ENCODE results near the gene CNTN5.
"Not testable (repeated sequence)": the region's sequence is repeated elsewhere in the genome, so short reads cannot be mapped to it uniquely, and the experiment has no call there.

CNTN5 gene

DNA sequence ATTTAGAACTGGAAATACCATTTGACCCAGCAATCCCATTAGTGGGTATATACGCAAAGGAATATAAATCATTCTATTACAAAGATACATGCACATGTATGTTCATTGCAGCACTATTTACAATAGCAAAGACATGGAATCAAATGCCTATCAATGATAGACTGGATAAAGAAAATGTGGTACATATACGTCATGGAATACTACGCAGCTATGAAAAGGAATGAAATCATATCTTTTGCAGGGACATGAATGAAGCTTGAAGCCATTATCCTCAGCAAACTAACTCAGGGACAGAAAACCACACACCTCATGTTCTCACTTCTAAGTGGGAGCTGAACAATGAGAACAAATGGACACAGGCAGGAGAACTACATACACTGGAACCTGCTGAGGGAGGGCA, 113.1 kb downstream of the CNTN5 start:
- H3K4me3 Mint-ChIP-seq; ATAC-seq; H3K36me3 Mint-ChIP-seq; H3K4me1 Mint-ChIP-seq; H3K27ac Mint-ChIP-seq; DNase-seq (ENCODE audit: low spot score in 2 of 2): not testable (repeated sequence)
- peaks cover 32% of the 10 kb centered on the region for H3K9me3 Mint-ChIP-seq

DNA sequence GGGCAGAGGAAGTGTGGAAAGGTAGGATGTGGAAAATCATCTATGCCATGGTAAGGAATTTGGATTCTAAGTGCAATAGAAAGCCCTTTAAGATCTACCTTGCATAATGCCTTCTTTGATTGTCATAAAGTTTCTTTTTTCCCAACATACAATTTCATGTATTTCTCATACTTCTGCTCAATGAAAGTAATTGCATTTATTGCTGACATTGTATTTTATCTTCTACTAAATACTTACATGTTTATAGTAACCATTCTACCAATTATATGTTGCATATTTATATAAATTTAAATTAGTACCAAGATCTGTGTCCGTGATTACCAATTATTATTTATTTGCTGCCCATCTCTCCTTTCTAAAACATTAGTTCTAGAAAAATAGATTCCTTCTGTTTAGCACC, 114.8 kb downstream of the CNTN5 start:
- Mint-ChIP-seq H3K9me3 (peaks cover 26% of the 10 kb centered on the region), H3K4me3 (no peak overlapping the region), H3K27ac (no peak overlapping the region), H3K36me3 (no peaks in the 10 kb centered on the region), H3K4me1 (no peaks in the 10 kb centered on the region)
- DNase-seq (ENCODE audit: low spot score in 2 of 2) (no peak), ATAC-seq (no peak)

DNA sequence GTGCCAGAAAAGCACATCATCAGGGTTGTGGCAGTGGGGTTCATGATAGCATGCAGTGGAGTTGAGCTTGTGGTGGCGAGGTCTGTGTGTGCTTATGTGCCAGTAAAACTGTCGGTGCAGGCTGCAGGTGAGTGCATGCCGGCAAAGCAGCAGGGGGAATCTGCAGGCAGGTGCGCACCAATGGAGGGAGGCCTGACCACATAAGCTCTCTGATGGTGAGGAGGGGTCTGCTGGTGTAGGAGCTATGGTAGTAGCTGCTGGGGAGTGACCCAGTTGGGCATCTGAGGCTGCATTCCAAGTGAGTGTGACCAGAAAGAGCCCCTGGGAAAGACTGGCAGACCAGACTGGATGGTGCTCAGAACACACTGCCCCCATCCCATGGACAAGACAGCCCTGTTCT, 121.5 kb downstream of the CNTN5 start:
- H3K4me1 Mint-ChIP-seq, result no peaks in the 10 kb centered on the region
- peak; percentile 16 for ATAC-seq
- no peak overlapping the region for H3K4me3 Mint-ChIP-seq
- peaks cover 22% of the 10 kb centered on the region for H3K9me3 Mint-ChIP-seq
- no peak for DNase-seq (ENCODE audit: low spot score in 2 of 2)
- no peak overlapping the region for H3K27ac Mint-ChIP-seq
- H3K36me3 Mint-ChIP-seq, result peaks cover 6% of the 10 kb centered on the region

DNA sequence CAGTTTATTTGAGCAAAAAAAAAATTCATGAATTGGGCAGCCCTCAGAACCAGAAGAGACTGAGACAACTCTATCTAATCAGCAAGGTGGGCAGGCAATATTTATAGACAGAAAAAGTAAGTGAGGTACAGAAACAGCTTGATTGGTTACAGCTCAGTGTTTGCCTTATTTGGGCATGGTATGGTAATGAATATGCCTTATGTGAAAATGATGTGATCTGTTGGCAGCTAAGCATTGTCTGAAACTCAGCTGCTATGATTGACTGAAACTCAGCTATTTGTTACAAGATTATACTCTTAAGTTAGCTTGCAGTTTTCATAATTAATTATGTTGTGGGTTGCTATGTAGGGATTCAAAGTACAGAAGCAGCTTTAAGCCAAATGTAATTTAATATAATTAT, 127.6 kb downstream of the CNTN5 start:
- H3K9me3 Mint-ChIP-seq, result peaks cover 7% of the 10 kb centered on the region
- DNase-seq (ENCODE audit: low spot score in 2 of 2) (no peak), ATAC-seq (no peak)
- no peaks in the 10 kb centered on the region for H3K36me3 Mint-ChIP-seq
- H3K4me3 Mint-ChIP-seq, result no peak overlapping the region
- no peaks in the 10 kb centered on the region for H3K4me1 Mint-ChIP-seq
- no peak overlapping the region for H3K27ac Mint-ChIP-seq

DNA sequence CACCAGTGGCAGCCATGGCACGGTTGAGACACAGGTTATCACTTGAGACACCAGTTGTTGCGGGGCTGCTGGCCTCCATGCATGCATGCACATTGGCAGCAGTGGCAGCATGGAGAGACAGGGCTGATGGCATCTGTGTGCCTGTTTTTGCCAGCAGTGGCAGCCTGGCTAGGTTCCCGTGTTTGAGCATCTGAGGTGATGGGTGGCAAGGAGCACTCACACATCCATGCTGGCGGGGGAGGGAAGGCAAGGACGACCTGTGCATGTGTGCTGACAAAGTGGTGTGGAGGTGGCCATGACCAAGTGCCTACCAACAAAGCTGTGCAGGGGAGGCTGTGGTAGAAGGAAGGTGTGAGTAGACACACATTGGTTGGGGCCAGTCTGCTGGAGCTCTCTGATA, 133.5 kb downstream of the CNTN5 start:
- DNase-seq (ENCODE audit: low spot score in 2 of 2), result no peak
- no peak overlapping the region for H3K4me3 Mint-ChIP-seq
- no peaks in the 10 kb centered on the region for H3K36me3 Mint-ChIP-seq
- H3K9me3 Mint-ChIP-seq, result peaks cover 10% of the 10 kb centered on the region
- H3K4me1 Mint-ChIP-seq, result no peaks in the 10 kb centered on the region
- ATAC-seq, result no peak
- H3K27ac Mint-ChIP-seq, result no peak overlapping the region

DNA sequence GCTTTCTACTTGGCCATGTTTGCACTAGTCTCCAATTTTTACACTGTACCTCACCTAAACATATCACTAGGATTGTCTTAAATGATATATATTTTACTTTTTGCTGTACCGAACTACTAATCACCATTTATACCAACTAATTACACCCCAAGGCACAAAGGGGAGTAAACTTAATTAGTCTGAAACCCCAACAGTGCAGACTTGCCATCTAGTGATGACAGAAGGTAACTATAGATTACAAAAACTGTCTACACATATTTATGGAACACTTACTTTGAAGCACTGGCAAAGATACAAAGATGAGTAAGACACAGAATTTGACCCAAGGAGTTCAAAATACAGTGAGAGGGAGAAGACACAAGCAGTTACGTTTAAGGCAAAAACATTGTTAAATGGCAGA, 139.7 kb downstream of the CNTN5 start:
- Mint-ChIP-seq H3K27ac (no peak overlapping the region), H3K4me1 (no peaks in the 10 kb centered on the region), H3K9me3 (peaks cover 14% of the 10 kb centered on the region), H3K4me3 (no peak overlapping the region), H3K36me3 (no peaks in the 10 kb centered on the region)
- no peak for ATAC-seq
- DNase-seq (ENCODE audit: low spot score in 2 of 2), result no peak

DNA sequence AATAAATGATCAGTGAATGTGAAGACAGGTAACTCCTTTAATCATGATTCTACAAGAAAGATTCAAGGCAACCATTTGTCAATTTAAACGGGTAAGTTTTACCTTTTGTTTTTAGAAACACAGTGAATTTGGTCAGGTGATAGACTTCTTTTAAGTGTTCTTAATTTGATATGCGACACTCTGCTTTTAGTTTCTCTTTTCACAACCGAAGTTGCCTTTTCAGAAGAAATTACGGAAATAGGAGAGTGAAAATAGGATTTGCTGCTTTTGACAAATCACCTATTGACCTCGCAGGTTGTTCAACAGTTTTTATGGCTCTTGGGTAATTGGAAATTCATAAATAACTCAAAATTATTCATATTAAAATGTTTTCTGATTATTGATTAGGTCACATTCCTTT, 142.1 kb downstream of the CNTN5 start:
- Mint-ChIP-seq H3K36me3 (no peaks in the 10 kb centered on the region), H3K4me1 (no peaks in the 10 kb centered on the region), H3K9me3 (peaks cover 14% of the 10 kb centered on the region), H3K27ac (no peak overlapping the region), H3K4me3 (no peak overlapping the region)
- ATAC-seq (no peak), DNase-seq (ENCODE audit: low spot score in 2 of 2) (no peak)

DNA sequence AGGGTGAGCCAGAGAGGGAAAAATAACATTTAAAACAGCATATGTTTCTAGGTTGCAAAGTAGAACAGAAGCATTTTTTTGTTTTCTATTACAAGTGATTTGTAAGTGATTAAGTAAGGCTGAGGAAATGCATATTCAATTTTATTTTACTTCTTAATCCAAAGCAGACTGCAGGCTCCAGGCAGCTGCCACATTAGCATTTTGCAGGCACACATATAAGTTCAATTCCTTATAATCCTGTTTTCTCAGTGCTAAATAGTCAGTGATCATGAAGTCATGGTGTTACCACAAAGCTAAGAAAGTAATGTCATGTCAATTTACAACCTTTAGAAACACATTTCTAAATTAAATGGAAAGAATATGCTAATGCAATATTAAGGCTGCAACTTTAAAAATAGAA, 149.8 kb downstream of the CNTN5 start:
- Mint-ChIP-seq H3K4me3 (no peak overlapping the region), H3K4me1 (no peaks in the 10 kb centered on the region), H3K27ac (no peak overlapping the region), H3K9me3 (peaks cover 21% of the 10 kb centered on the region), H3K36me3 (no peaks in the 10 kb centered on the region)
- ATAC-seq, result no peak
- no peak for DNase-seq (ENCODE audit: low spot score in 2 of 2)

DNA sequence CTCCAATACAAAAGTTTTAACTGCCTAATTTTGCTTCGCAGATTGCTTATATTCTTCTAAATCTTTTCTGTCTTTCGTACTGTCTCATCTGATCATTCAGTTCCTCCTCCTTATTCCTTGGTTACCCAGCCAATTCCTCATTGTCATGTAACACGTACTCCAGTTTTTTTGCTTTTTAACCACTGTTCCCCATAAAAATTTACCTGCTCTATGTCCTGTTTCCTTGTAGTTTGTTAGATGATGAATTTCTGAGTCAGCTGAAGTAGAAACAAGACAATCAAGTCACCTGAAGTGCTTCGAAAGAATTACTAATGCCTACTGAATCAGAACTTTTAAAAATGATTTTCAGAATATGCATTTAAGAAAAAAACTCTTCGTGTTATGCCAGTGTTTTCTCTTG, 150.6 kb downstream of the CNTN5 start:
- DNase-seq (ENCODE audit: low spot score in 2 of 2), result no peak
- H3K9me3 Mint-ChIP-seq, result peaks cover 21% of the 10 kb centered on the region
- H3K27ac Mint-ChIP-seq, result no peak overlapping the region
- ATAC-seq, result no peak
- H3K4me3 Mint-ChIP-seq, result no peak overlapping the region
- H3K4me1 Mint-ChIP-seq, result no peaks in the 10 kb centered on the region
- no peaks in the 10 kb centered on the region for H3K36me3 Mint-ChIP-seq

DNA sequence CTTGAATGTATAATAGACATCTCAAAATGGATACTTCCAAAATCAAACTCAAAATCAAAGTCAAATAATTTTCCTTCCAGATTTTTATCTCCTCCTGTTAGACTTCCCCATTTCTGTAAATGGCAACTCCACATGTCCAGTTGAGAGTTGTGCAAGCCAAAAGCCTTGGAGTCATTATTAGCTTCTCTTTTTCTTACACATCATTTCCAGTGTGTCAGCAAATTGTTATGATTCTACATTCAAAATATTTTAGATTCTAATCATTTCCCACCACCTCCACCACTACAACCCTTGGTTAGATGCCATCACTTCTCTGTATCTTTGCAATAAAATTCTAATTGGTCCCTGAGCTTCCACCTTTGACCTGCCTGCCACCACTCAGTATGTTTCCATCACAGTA, 155.7 kb downstream of the CNTN5 start:
- ATAC-seq, result no peak
- Mint-ChIP-seq H3K36me3 (no peaks in the 10 kb centered on the region), H3K27ac (no peak overlapping the region), H3K9me3 (peaks cover 20% of the 10 kb centered on the region), H3K4me3 (no peak overlapping the region), H3K4me1 (no peaks in the 10 kb centered on the region)
- DNase-seq (ENCODE audit: low spot score in 2 of 2), result no peak

DNA sequence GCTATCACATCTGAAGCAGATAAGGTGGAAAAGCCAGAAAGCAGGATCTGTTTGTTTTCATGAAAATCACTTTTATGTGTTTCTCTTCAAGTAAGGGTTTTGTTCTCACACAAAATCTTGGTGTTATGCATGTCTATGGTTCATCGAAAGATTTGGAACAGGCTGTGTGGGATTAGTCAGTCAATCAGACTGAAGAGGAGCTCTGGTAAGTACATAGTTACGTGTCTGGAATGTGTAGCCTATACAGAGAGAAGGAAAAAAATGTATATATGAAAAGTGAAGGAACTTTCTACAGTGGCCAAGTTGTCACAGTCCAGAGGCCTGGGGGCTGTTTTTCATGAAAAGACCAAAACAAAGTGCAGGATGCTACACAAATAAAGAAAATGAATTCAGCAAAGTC, 156.7 kb downstream of the CNTN5 start:
- no peak for DNase-seq (ENCODE audit: low spot score in 2 of 2)
- Mint-ChIP-seq H3K4me3 (no peak overlapping the region), H3K9me3 (peaks cover 22% of the 10 kb centered on the region), H3K36me3 (no peaks in the 10 kb centered on the region), H3K27ac (no peak overlapping the region), H3K4me1 (no peaks in the 10 kb centered on the region)
- no peak for ATAC-seq

DNA sequence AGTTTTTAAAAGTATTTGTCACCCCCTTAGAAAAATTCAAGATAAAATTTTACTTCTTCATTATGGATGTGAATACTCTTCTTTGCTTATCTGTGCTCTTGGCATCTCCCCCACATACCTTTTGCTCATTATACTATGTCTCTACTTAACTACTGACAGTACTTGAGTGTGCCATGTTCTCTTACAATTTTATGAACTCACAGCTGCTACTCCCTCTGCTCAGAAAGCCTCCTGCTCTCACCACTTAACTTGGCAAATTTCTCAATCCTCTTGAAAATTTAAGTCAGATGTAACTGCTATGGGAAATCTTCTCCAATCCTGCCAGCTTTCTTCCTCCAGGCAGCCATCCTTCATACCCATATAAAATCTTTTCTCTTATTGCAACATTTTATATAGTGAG, 163.4 kb downstream of the CNTN5 start:
- Mint-ChIP-seq H3K27ac (no peak overlapping the region), H3K36me3 (no peaks in the 10 kb centered on the region), H3K4me3 (no peak overlapping the region), H3K9me3 (peaks cover 25% of the 10 kb centered on the region), H3K4me1 (no peaks in the 10 kb centered on the region)
- DNase-seq (ENCODE audit: low spot score in 2 of 2), result no peak
- no peak for ATAC-seq

DNA sequence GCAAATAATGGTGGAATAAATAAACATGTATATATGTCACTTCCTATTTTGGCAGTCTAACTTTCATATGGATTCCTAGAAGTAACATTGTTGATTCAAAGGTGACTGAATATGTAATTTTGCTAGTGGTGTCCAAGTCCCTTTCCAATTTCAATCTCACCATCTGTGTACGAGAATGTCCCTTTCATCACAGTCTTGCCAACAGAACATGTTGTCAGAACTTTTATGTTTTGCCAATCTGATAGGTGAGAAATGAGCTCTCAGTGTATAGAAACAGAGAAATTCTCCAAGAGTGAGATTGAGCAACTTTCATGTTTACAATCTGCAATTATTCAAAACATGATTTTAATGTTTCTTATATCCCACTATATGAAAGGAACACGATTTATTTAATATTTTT, 167.5 kb downstream of the CNTN5 start:
- Mint-ChIP-seq H3K9me3 (peaks cover 28% of the 10 kb centered on the region), H3K27ac (no peak overlapping the region), H3K4me1 (no peaks in the 10 kb centered on the region), H3K36me3 (no peaks in the 10 kb centered on the region), H3K4me3 (no peak overlapping the region)
- ATAC-seq, result no peak
- no peak for DNase-seq (ENCODE audit: low spot score in 2 of 2)

DNA sequence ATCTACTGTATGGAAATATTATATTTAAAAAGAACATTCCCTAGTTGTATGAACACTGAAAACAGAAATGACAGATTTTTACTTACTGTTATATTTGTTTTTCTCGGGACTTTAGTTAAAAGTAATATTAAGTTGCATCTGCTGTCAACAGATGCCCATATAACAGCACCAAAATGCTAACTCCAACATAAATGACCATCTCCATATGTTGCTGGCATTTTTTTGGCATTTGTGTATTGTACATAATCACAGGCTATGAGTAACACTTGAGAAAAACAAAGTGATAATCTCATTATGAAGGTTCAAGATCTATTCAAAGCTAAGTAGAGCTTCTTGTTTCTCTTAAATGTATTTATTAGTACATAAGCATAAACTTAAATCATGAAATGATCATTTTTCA, 172.0 kb downstream of the CNTN5 start:
- DNase-seq (ENCODE audit: low spot score in 2 of 2) (no peak), ATAC-seq (no peak)
- H3K27ac Mint-ChIP-seq, result no peak overlapping the region
- no peak overlapping the region for H3K4me3 Mint-ChIP-seq
- H3K36me3 Mint-ChIP-seq, result no peaks in the 10 kb centered on the region
- peaks cover 10% of the 10 kb centered on the region for H3K9me3 Mint-ChIP-seq
- H3K4me1 Mint-ChIP-seq, result no peaks in the 10 kb centered on the region

DNA sequence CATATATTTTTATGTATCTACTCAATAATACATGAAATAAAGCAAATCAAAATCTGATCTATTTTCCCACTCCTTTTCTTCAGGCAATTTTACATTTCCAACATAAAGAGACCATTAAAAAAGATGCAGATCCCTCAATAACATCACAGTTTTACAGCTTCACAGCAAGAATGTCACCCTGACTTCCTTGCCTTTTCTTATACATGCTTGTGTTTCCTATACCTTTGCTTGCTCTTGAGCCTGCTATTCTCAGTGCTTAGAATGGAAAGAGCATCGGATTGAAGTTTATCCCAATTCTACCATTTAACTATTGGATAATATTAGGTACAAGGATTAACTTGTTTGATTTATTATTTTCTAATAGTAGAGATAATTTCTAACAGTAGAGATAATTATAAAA, 176.7 kb downstream of the CNTN5 start:
- DNase-seq (ENCODE audit: low spot score in 2 of 2), result no peak
- Mint-ChIP-seq H3K27ac (no peak overlapping the region), H3K36me3 (no peaks in the 10 kb centered on the region), H3K4me3 (no peak overlapping the region), H3K4me1 (no peaks in the 10 kb centered on the region), H3K9me3 (peaks cover 17% of the 10 kb centered on the region)
- no peak for ATAC-seq

DNA sequence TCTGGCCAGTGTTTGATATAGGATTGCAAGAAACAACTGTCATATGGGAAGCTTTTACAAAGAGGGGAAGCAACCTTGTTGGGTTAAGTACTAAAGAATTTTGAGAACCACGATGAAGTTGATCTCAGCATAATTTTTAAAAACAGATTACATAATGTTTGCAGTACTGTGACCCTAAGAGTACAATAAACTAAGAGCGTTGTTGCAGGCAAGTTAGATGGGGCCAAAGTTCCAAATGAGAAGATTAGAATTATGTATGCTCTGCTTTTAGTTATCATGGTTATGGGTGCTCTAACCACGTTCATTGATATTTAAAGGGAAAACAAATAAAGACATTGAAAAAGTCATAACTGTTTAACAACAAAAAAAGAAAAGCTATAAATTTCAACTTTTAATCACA, 177.5 kb downstream of the CNTN5 start:
- H3K27ac Mint-ChIP-seq, result no peak overlapping the region
- H3K9me3 Mint-ChIP-seq, result peaks cover 21% of the 10 kb centered on the region
- no peak overlapping the region for H3K4me3 Mint-ChIP-seq
- no peaks in the 10 kb centered on the region for H3K4me1 Mint-ChIP-seq
- no peaks in the 10 kb centered on the region for H3K36me3 Mint-ChIP-seq
- no peak for DNase-seq (ENCODE audit: low spot score in 2 of 2)
- ATAC-seq, result no peak

DNA sequence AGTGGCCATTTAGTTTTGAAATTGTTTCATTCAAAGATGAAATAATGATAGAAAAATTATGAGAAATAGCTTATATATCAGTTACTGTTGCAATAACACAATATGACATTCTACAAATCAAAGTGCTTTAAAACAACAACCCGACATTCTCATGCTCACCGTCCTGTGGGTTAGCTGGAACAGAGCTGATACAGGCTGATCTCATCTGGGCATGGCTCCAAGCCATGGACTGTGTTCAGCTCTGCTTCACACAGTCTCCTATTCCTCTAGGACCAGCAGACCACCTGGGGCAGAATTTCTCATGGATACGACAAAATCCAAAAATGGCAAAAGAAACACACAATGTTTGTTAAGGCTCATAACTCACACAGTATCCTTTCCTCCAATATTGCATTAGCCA, 178.6 kb downstream of the CNTN5 start:
- no peak for ATAC-seq
- no peak overlapping the region for H3K27ac Mint-ChIP-seq

More for the DNA sequence above, 178.6 kb downstream of the CNTN5 start:
- Mint-ChIP-seq H3K4me1 (no peaks in the 10 kb centered on the region), H3K9me3 (peaks cover 21% of the 10 kb centered on the region), H3K4me3 (no peak overlapping the region), H3K36me3 (no peaks in the 10 kb centered on the region)
- DNase-seq (ENCODE audit: low spot score in 2 of 2), result no peak
